GM12878 (cell line): ENCODE data around the gene ITPKB. TPM values are rescaled to one million over a fixed set of nuclear protein-coding genes. Genes with fewer than 3 reads are reported as not detected.

Source experiments
- ATAC-seq: fragments of 200-7000 bp; cut with Tn5 transposase; 3 replicates; pipeline ENCODE4 v1.9.1; 2020; ENCODE audit warnings: mild to moderate bottlenecking, moderate library complexity
- BruUV-seq: library from RNA; stranded (reverse); fragments of 400-500 nt; replicated peaks from 2 replicates; lab custom pipeline; 2021; lab: Mats Ljungman, UMichigan
- CTCF ChIA-PET: fragments of 300-600 bp; sonication (Branson Sonifier 250); formaldehyde crosslinking; extraction: SDS; loops from one replicate; lab custom pipeline; 2021; ENCODE audit warnings: inconsistent platforms; lab: Yijun Ruan, JAX
- POLR2A ChIA-PET: fragments of 350-600 bp; formaldehyde crosslinking; extraction: SDS; loops from one replicate; lab custom pipeline; 2021; ENCODE audit warnings: inconsistent platforms; lab: Charles Lee
- RAD21 ChIA-PET: fragments of 300-600 bp; sonication (Branson Sonifier 250); formaldehyde crosslinking; loops from one replicate; lab custom pipeline; 2023; ENCODE audit warnings: antibody characterized with exemption; ENCODE audit not compliant: unreplicated experiment; lab: Charles Lee
- SMC1A ChIA-PET: fragments of 300-600 bp; sonication (Branson Sonifier 250); formaldehyde crosslinking; loops from one replicate; lab custom pipeline; 2023; ENCODE audit not compliant: unreplicated experiment, uncharacterized antibody; lab: Charles Lee
- DNase-seq: peaks from one replicate; pipeline ENCODE4 v3.0.0-alpha.2; 2011; ENCODE audit warnings: low read depth, low spot score
- FAIRE-seq: peaks from 3 replicates; lab custom pipeline; 2011; peaks lifted over from hg19 to GRCh38; lab: Jason Lieb, UNC
- H2AFZ ChIP-seq: 2 replicates; pipeline ENCODE4 v1.6.0; 2011; ENCODE audit warnings: low read depth, low read length, control low read depth; ENCODE audit not compliant: control insufficient read depth
- H3K27ac ChIP-seq: 2 replicates; pipeline ENCODE4 v1.5.1; 2011; ENCODE audit warnings: control low read depth; ENCODE audit not compliant: control insufficient read depth, insufficient read depth
- H3K27me3 ChIP-seq, 2 experiments: replicated peaks in 1 of 2; 2 replicates each; pipeline versions ENCODE4 v1.6.0 to v1.6.1; 2011; ENCODE audit warnings: low read length in 1 of 2; ENCODE audit not compliant: control insufficient read depth in 2 of 2, insufficient read depth in 2 of 2
- H3K36me3 ChIP-seq, 2 experiments: 2 replicates each; pipeline ENCODE4 v1.5.1; 2011; ENCODE audit warnings: low read length in 1 of 2; ENCODE audit not compliant: control insufficient read depth in 2 of 2, insufficient read depth in 2 of 2
- H3K4me1 ChIP-seq: 2 replicates; pipeline ENCODE4 v1.6.1; 2011; ENCODE audit warnings: mild to moderate bottlenecking, low read length, moderate library complexity, mixed read lengths; ENCODE audit not compliant: control insufficient read depth, insufficient read depth
- H3K4me2 ChIP-seq: 2 replicates; pipeline ENCODE4 v1.6.0; 2011; ENCODE audit warnings: control low read depth; ENCODE audit not compliant: control insufficient read depth, insufficient read depth
- H3K4me3 ChIP-seq: fragments of 200-600 bp; sonication (generic); 2 replicates; pipeline ENCODE4 v1.5.1; 2016
- H3K79me2 ChIP-seq: 2 replicates; pipeline ENCODE4 v1.6.0; 2011; ENCODE audit warnings: low read length; ENCODE audit not compliant: control insufficient read depth, insufficient read depth
- H3K9ac ChIP-seq: 2 replicates; pipeline ENCODE4 v1.8.0; 2011; ENCODE audit warnings: low read length, control low read depth, mixed read lengths; ENCODE audit not compliant: control insufficient read depth, insufficient read depth
- H3K9me3 ChIP-seq: replicated peaks from 3 replicates; pipeline ENCODE4 v1.5.1; 2011; ENCODE audit warnings: mild to moderate bottlenecking, low read length; ENCODE audit not compliant: control insufficient read depth, insufficient read depth
- H4K20me1 ChIP-seq: 2 replicates; pipeline ENCODE4 v1.6.0; 2011; ENCODE audit not compliant: control insufficient read depth, insufficient read depth
- BACH1 ChIP-seq: fragments of 450-650 bp; IDR thresholded peaks from 2 replicates; pipeline ENCODE4 v1.6.1; 2017; ENCODE audit warnings: mild to moderate bottlenecking, borderline replicate concordance
- BMI1 ChIP-seq: fragments of 450-650 bp; IDR thresholded peaks from 2 replicates; pipeline ENCODE4 v1.6.1; 2016; ENCODE audit warnings: mild to moderate bottlenecking, moderate library complexity, borderline replicate concordance
- CEBPB ChIP-seq, 2 experiments: fragments of 150-350 bp in 1 of 2; IDR thresholded peaks; 2 replicates each; pipeline ENCODE4 v1.6.1; 2012 to 2014; ENCODE audit warnings: low read depth in 2 of 2, low read length in 2 of 2, borderline replicate concordance in 1 of 2, inconsistent platforms in 1 of 2
- CREB1 ChIP-seq: IDR thresholded peaks from 2 replicates; pipeline ENCODE4 v1.6.1; 2012; ENCODE audit warnings: low read depth, mild to moderate bottlenecking, inconsistent platforms
- E4F1 ChIP-seq: fragments of 450-650 bp; IDR thresholded peaks from 2 replicates; pipeline ENCODE4 v1.6.1; 2018; ENCODE audit warnings: borderline replicate concordance, mild to moderate bottlenecking; ENCODE audit not compliant: partially characterized antibody
- EED ChIP-seq: sonication (generic); IDR thresholded peaks from 2 replicates; pipeline ENCODE4 v1.6.1; 2016; ENCODE audit warnings: antibody characterized with exemption, low read depth
- HDAC2 ChIP-seq: fragments of 200-600 bp; sonication (generic); IDR thresholded peaks from 2 replicates; pipeline ENCODE4 v1.6.1; 2017
- IRF4 ChIP-seq: IDR thresholded peaks from 2 replicates; pipeline ENCODE4 v1.6.1; 2011; ENCODE audit warnings: low read depth, low read length
- NFIC ChIP-seq: IDR thresholded peaks from 2 replicates; pipeline ENCODE4 v1.6.1; 2012; ENCODE audit warnings: low read depth, mild to moderate bottlenecking, inconsistent platforms, low read length, moderate library complexity
- NFYA ChIP-seq: IDR thresholded peaks from 2 replicates; pipeline ENCODE4 v1.6.1; 2011; ENCODE audit warnings: low read depth, mild to moderate bottlenecking, low read length, improper control_type of control experiment, borderline replicate concordance
- RB1 ChIP-seq: fragments of 450-650 bp; formaldehyde crosslinking; IDR thresholded peaks from 2 replicates; pipeline ENCODE4 v1.6.1; 2017; ENCODE audit warnings: mild to moderate bottlenecking, borderline replicate concordance
- RUNX3 ChIP-seq: IDR thresholded peaks from 2 replicates; pipeline ENCODE4 v1.6.1; 2012; ENCODE audit warnings: low read length, inconsistent platforms
- SRF ChIP-seq, 2 experiments: IDR thresholded peaks; 2 replicates each; pipeline ENCODE4 v1.6.1; 2011; ENCODE audit warnings: low read depth in 2 of 2, low read length in 2 of 2, mild to moderate bottlenecking in 1 of 2, moderate library complexity in 1 of 2
- ZBTB33 ChIP-seq: fragments of 450-650 bp; IDR thresholded peaks from 2 replicates; pipeline ENCODE4 v1.6.1; 2017; ENCODE audit warnings: mild to moderate bottlenecking
- ZZZ3 ChIP-seq: IDR thresholded peaks from 2 replicates; pipeline ENCODE4 v1.6.1; 2011; ENCODE audit warnings: low read depth; ENCODE audit not compliant: control insufficient read depth, insufficient read length
- whole genome bisulfite sequencing: methylation state at CpG from one replicate; pipeline ENCODE4 v1.1.6; 2016; ENCODE audit warnings: low lambda C conversion rate; ENCODE audit not compliant: insufficient replicate concordance, insufficient coverage; ENCODE audit errors: missing lambda C conversion rate; 5-methylcytosine and 5-hydroxymethylcytosine counted together
- in situ Hi-C: fragments of 300-500 bp; cut with MboI; formaldehyde crosslinking; loops from 9 replicates; pipeline ENCODE4 v1.14.3; 2018; ENCODE audit warnings: mixed read lengths
- intact Hi-C: fragments of 100-400 bp; cut with micrococcal nuclease; formaldehyde crosslinking; loops from one replicate; pipeline ENCODE4 v1.14.2; 2022; ENCODE audit not compliant: unreplicated experiment
- polyA plus RNA-seq, 11 experiments: library from polyadenylated mRNA; depleted of rRNA in 4 of 11; unstranded in 6 of 11; stranded (reverse) in 5 of 11; fragments of >200 nt; fragmentation: Nextera tagmentation in 4 of 11; fragmentation: Illumina TruSeq in 1 of 11; extraction: Ambion mirVana in 4 of 11; extraction: Trizol in 1 of 11; gene quantifications; 1 replicate in 1 of 11; 2 replicates in 10 of 11; pipeline versions ENCODE4 v1.2.1 to v1.2.3, GENCODE V29; 2011 to 2016; ENCODE audit warnings: inconsistent platforms in 2 of 11, missing spikeins in 2 of 11, low read depth in 1 of 11
- total RNA-seq, 4 experiments: library from RNA; depleted of rRNA in 3 of 4; stranded (reverse); fragments of >200 nt in 3 of 4; fragmentation: Illumina TruSeq in 1 of 4; extraction: Trizol in 1 of 4; gene quantifications; 2 replicates each; pipeline versions ENCODE4 v1.2.1 to v1.2.3, GENCODE V29; 2013 to 2021
- TF ChIP-seq, protein P1 (sequence below): fragments of 450-650 bp; conservative IDR thresholded peaks from 2 replicates; pipeline ENCODE4 v1.6.1; 2017; ENCODE audit warnings: mild to moderate bottlenecking, moderate library complexity

The ITPKB gene
- total and polyA plus RNA-seq, 10 of the 15 experiments (the other 5 are each of a cell fraction or from before 2014, with no cell fraction given), result 1.3 to 38.7 (median 12.9) TPM

DNA sequence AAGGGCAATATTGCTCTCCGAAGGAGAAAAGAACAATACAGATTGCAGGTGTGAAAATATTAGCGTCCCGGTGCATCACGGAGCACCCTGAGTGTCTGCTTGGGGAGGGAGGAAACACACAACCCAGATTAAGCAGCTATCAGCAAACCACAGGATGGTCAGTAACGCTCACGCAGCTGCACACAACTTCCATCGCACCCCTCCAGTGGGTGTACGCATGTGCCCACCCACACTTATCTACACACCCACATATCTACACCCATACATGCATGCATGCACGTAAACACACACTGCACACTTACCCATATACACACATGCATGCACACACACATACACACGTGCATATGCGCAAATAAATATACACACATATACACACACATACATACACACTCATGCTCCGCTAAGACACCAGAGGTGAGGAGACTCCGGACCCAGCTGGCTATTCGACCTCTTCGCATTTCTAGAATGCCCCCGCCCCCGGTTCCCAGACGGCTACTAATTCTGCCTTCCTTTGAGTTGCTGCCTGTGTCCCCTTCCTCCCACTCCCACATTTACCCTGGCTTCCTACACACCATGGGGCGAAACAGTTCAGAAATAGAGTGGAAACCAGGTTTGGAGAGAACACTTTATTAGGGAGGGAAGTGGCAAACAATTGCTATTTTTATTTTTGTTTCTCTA is 26.2 kb downstream of the ITPKB start:
- ChIA-PET SMC1A (interaction anchor here (1.4 to 3.2 kb wide), 10 partner anchors 10 to 113 kb away, joined by 4 to 21 read pairs (median 6); partner anchors contain the start of gene ITPKB), CTCF (interaction anchor here (1.0 to 2.7 kb wide), 10 partner anchors 9 to 114 kb away, joined by 3 to 20 read pairs (median 6); no protein-coding TSS in a partner anchor), RAD21 (interaction anchor here (1.2 to 2.3 kb wide), 7 partner anchors 20 to 115 kb away, joined by 3 to 10 read pairs (median 7); partner anchors contain the start of gene ITPKB), POLR2A (interaction anchor here (0.7 to 1.8 kb wide), 4 partner anchors 10 to 21 kb away, joined by 3 to 6 read pairs (median 4); no protein-coding TSS in a partner anchor)
- Histone ChIP-seq H3K36me3 (peaks cover 1 to 7% of the 10 kb centered on the region in 2 experiments; a peak in 2 of 4 replicates), H4K20me1 (no peaks in the 10 kb centered on the region), H3K4me2 (peak overlapping the region; percentile 60; the same call in 1 of the 2 replicates), H3K4me1 (peaks cover 31% of the 10 kb centered on the region), H3K9ac (no peak overlapping the region; the same call in 1 of the 2 replicates), H3K79me2 (peaks cover 47% of the 10 kb centered on the region), H3K9me3 (peaks cover 8% of the 10 kb centered on the region), H3K27me3 (no peaks in the 10 kb centered on the region), H2AFZ (no peak overlapping the region), H3K27ac (peak overlapping the region; percentile 43; the same call in 1 of the 2 replicates), H3K4me3 (peak overlapping the region; percentile 29; the same call in 1 of the 2 replicates)
- in situ Hi-C loops, result no loop called here
- 70% methylated on average over 19 of the region's 19 CpGs for WGBS
- DNase-seq (no peak), ATAC-seq (peak; percentile 10), FAIRE-seq (no peak)
- BruUV-seq, result no TSS peak
- intact Hi-C loops, result loop anchor here (2.0 kb wide), 1 partner anchor 20 kb away; no protein-coding TSS in a partner anchor
- TF ChIP-seq ZZZ3 (no peak), CREB1 (no peak), EED (no peak; the same call in 1 of the 2 replicates), ZBTB33 (no peak), CEBPB (IDR thresholded peaks at IDR 0.05; ENCODE audit: borderline replicate concordance in 1 of 2, low read depth in 2 of 2, low read length in 2 of 2) (no peak), NFIC (no peak), RUNX3 (peak; percentile 78), BMI1 (no peak), SRF (IDR thresholded peaks at IDR 0.05; ENCODE audit: low read depth in 2 of 2, low read length in 2 of 2) (no peak), IRF4 (no peak), E4F1 (no peak), BACH1 (no peak), RB1 (no peak), HDAC2 (no peak), NFYA (no peak)
- TF ChIP-seq, protein P1, sequence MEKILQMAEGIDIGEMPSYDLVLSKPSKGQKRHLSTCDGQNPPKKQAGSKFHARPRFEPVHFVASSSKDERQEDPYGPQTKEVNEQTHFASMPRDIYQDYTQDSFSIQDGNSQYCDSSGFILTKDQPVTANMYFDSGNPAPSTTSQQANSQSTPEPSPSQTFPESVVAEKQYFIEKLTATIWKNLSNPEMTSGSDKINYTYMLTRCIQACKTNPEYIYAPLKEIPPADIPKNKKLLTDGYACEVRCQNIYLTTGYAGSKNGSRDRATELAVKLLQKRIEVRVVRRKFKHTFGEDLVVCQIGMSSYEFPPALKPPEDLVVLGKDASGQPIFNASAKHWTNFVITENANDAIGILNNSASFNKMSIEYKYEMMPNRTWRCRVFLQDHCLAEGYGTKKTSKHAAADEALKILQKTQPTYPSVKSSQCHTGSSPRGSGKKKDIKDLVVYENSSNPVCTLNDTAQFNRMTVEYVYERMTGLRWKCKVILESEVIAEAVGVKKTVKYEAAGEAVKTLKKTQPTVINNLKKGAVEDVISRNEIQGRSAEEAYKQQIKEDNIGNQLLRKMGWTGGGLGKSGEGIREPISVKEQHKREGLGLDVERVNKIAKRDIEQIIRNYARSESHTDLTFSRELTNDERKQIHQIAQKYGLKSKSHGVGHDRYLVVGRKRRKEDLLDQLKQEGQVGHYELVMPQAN, result no peak
